Kasumi-1 (cell line): ENCODE data around the gene TMEM273.
A peak's percentile ranks its signal among the peaks of the same experiment; 100 is the strongest.

ENCODE experiments used
- DNase-seq, 2 experiments: peaks; one replicate each; lab custom pipeline; 2025; lab: John Stamatoyannopoulos, UW

The TMEM273 gene

DNA sequence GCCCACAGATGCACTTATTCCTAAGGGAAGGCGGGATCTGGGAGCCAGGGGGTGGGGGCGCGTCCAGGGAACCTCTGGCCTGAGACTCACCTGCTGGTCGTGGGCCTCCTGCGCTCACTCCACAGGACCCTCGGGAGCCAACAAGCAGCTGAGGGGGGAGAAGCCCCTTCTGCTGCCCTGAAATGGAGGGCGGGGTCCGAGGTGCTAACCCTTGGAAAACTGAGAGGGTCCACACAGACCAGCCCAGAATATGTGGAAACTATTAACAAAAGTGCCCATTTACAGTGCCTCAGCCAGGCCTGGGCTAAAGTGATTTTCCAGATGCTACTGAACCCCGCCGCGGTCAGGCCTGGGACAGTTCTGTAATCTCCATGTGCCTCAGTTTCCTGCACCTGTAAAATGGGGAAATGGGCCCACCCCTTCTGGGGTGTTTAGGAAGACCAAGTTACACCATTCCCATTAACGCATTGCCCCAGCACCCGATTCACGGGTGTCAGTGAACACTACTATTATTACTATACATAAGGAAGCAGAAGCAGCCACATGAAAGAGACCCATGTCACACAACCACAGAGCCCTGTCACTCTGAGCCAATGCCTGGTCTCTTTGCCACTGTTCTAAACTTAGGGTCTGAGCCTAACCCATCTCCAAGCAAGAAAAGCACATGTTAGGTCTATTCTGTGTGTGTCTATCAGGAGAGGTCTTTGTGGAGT, 72.2 kb downstream of the TMEM273 start:
- DNase-seq, result no peak

GRCh38 chr10:49115015-49115795, 73.0 kb downstream of the TMEM273 start, which contains the start of gene VSTM4:
Gene VSTM4 (minus strand): TSS chr10:49115522. CDS start chr10:49115485, 37 bp downstream.
- DNase-seq, result no peak

- DNase-seq, result no peak
Measured at GRCh38 chr10:49114718-49115014, 73.5 kb downstream of the TMEM273 start.

DNA sequence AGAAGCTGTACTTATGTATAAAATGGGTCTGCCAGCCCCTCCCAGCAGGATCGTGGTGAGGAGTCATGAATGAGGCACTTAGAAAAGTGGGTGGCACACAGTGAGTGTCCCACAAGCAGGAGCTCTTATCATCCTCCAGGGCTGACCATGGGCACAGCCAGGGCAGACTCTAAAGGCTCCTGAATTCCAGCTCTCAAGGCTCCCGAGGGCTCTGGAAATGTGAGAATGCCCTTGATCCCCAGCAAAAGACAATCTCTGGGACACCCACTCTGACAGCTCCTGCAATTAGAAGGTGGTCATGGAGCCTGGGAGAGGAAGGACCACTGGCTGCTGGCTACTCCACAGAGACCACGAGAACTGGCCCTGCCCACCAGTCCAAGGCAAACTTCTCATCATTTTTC, 74.5 kb downstream of the TMEM273 start:
- no peak for DNase-seq

GRCh38 chr10:49112851-49113250, 75.3 kb downstream of the TMEM273 start:
- no peak for DNase-seq

GRCh38 chr10:49112098-49112497, 76.1 kb downstream of the TMEM273 start:
- no peak for DNase-seq

GRCh38 chr10:49111320-49111698, 76.9 kb downstream of the TMEM273 start:
- DNase-seq, result no peak

DNA sequence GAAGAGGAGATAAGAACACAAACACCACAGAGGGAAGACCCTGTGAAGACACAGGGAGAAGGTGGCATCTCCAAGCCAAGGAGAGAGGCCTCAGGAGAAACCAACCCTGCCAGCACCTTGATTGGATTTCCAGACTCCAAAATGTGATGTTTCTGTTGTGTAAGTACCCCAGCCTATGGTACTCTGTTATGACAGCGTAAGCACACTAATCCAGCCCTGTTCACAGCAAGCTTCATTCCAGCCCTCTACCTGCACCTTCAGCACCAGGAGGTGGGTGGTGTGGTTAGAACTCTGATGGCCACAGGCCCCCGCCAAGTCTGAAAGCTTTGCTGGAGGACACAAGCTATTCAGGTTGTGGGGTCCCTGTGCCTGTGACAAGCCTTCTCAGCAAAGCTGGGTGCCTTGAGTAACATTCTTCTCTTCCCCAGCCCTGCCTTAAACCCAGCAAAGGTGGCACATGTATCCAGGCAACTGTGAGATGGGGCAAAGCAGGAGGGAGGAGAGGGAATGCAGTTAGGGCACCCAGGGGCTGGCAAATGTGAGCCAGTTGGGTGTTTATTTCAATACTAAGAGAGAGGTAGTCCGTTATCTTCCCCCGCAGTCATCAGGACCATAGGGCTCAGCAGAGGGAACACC, 77.4 kb downstream of the TMEM273 start:
- no peak for DNase-seq

DNA sequence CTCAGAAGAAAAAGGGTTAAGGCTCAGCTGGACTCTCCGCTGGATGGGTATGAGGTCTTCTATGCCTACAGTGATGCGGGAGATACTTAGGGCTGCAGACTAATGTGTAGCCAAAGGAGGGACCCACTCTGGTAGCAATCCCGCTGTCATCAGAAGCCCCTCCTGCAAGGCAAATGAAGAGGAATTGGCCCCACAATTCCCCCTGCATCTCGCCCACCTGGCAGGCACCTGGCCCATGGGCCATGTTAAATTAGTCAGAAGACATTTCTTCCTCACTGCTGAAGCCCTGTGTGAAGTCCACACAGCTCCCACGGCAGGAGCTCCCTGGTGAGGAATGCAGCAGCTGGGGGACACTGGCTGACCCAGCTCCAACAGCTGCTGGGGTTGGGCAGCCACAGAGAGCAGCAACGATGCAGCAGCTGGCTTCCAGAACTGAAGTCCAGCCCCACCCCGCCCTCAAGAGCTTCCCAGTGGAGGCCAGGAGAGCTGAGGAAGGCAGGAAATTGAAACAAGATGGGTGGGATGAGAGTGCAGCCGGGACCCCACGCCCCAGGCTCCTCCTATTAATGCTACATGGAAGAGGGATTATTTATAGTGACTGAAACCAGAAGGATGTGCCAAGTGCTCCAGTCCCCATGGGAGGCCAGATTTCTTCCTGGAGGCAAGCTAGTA, 78.4 kb downstream of the TMEM273 start:
- no peak for DNase-seq

GRCh38 chr10:49108656-49109055, 79.5 kb downstream of the TMEM273 start:
- DNase-seq, result no peak

DNA sequence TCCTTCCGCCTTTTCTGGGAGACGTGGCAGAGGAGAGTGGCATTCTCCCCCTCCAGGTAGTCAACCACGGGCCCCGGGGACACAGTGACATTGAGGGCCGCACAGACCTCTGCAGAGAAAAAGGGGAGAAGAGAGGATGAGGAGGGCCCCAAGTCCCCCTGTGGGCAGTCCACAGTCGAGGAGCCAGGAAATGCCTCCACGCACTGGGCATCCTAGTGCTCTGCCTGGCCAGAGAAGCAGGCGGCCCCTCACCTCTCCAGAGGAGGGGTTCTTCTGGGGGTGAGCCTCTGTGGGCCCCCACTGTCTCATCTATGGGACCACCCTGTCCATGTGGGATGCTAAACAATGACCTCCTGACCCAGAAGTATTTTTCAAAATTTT, 80.3 kb downstream of the TMEM273 start:
- no peak for DNase-seq

DNA sequence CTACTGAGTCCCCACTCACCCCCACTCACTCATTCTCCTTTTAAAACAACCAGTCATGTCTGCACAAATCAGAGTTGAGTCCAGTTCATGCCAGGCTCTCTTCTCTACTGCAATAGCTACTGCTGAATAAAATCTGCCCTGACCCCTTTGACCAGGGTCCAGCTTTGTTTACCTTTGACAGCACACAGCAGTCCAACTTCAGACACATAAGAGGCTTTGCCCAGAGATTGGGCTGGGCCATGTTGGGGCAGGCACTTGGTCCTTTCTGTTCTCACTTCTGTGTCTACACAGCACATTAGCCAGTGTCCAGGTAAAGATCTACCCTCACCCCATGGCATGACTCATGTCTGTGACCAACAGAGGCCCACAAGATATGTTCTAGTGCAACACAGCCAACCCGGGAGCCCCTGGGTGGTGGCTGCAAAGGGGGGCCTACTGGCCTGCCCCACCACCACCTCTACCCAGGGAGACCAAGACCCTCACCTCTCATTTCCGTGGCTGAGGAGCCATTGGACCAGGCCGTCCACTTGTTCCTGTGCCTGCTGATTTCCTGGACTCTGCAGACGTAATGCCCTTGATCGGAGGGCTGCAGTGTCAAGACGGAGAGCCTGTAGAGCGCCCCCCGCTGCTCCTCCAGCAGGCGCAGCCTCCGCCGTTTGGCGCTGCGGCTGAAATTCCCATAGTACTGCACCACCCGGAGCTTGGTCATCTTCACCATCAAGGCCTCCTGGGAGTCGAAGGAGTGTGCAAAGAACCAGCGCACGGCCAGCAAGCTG, 80.9 kb downstream of the TMEM273 start:
- DNase-seq, result no peak

DNA sequence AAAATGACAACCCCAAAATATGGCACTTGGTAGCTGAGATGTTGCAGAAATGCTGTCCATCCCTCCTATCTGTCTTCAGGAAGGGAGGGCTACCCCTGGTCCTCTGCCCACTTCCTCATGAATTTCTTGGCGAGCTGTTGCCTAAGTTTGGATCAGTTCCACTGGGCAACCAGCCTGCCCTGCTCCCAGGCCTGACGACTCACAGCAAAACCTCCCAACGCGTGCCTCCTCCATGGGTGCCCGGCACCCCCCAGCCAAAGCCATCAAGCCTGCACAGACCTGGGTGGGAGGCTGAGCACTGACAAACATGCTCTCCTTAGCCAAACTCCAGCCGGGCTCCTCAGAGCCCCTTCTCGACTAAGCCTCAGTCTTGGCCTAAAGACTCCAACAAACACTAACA, 81.7 kb downstream of the TMEM273 start:
- DNase-seq, result peak in 1 of 2 experiments; percentile 32

DNA sequence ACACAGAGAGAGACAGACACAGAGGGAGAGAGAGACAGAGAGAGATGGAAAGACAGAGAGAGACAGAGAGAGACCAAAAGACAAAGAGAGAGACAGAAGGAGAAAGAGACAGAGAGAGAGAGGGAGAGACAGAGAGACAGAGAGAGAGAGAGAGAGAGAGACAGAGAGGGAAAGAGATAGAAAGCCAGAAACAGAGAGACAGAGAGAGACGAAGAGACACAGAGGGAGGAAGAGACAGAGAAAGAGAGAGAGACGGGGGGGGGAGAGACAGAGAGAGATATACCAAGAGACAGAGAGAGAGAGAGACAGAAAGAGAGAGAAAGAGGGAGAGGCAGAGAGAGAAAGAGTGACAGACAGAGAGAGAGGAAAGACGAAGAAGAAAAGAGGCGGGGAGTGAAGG, 83.1 kb downstream of the TMEM273 start:
- no peak for DNase-seq
